Upper lobe of right lung (tissue), 1 donor: ENCODE measurements around the gene TMEM39B. TPM values are rescaled to one million over a fixed set of nuclear protein-coding genes. Genes with fewer than 3 reads are reported as not detected.
A peak's percentile ranks its signal among the peaks of the same experiment; 100 is the strongest.

Experiments
- ATAC-seq: fragments of 200-7000 bp; cut with Tn5 transposase; one replicate; pipeline ENCODE4 v1.9.1; 2020; ENCODE audit warnings: mild to moderate bottlenecking, moderate library complexity
- DNase-seq: peaks from one replicate; pipeline ENCODE4 v3.0.0-alpha.2; 2020
- H3K27ac ChIP-seq: fragments of 200-600 bp; one replicate; pipeline ENCODE4 v1.8.0; 2022
- H3K27me3 ChIP-seq: fragments of 200-600 bp; one replicate; pipeline ENCODE4 v1.8.0; 2022; ENCODE audit warnings: mild to moderate bottlenecking
- H3K36me3 ChIP-seq: fragments of 200-600 bp; one replicate; pipeline ENCODE4 v1.8.0; 2022
- H3K4me1 ChIP-seq: fragments of 200-600 bp; one replicate; pipeline ENCODE4 v1.8.0; 2022
- H3K4me3 ChIP-seq: fragments of 200-600 bp; one replicate; pipeline ENCODE4 v1.8.0; 2022; ENCODE audit warnings: mild to moderate bottlenecking
- H3K9me3 ChIP-seq: fragments of 200-600 bp; one replicate; pipeline ENCODE4 v1.8.0; 2022
- CTCF ChIP-seq: fragments of 200-600 bp; IDR thresholded peaks from one replicate; pipeline ENCODE4 v1.8.0; 2022; ENCODE audit warnings: antibody characterized with exemption
- intact Hi-C: fragments of 100-400 bp; cut with DNase I; formaldehyde crosslinking; loops from one replicate; pipeline ENCODE4 v1.11.0; 2022
- total RNA-seq: library from RNA; stranded (reverse); fragmentation: NEBNext Ultra II Directional; extraction: Animal tissue kit (Norgen Biotek cat#: 25700); gene quantifications from one replicate; pipeline ENCODE4 v1.2.1, GENCODE V29; 2021
- donor health status: DM: no; HTN: yes; CAD: no; lungs with severe emphysema.

The TMEM39B gene
- total RNA-seq, 1 donor from 2014 or later: 18.1 TPM

DNA sequence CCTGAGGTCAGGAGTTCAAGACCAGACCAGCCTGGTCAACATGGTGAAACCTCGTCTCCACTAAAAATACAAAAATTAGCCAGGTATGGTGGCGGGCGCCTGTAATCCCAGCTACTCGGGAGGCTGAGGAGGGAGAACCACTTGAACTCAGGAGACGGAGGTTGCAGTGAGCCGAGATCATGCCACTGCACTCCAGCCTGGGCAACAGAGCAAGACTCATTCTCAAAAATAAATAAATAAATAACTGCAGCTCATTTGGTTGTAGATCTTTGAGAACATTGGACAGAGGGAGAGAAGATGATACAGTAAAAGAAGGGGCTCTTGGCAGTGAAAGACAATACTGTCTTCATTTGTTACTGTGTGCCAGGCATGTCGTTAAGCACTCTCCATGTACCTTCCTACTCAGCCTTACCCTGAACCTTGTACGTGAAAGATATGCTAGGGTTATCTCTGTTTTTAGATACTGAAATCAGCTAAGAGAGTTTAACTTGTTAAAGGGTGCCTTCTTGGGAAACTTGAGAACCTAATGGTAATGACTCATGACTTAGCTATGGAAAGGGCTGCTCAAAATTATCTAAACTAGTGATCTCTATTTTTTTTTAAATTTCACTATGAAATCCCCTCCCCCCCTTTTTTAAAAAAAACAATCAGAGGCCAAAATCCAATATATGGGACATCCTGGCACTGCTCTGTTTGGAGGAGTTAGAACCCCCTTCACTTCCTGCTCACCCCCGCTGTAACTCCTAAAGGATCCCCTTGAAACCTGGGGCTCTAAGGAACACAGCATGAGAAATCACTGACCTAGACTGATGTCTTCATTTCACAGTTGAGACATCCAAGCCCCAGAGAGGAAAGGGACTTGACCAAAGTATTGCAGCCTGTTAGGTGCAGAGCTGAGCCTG, 28.3 kb downstream of the TMEM39B start:
- Histone ChIP-seq H3K4me1 (no peaks in the 10 kb centered on the region), H3K27me3 (no peaks in the 10 kb centered on the region), H3K4me3 (no peak overlapping the region), H3K9me3 (no peaks in the 10 kb centered on the region), H3K36me3 (peaks cover 49% of the 10 kb centered on the region), H3K27ac (no peak overlapping the region)
- intact Hi-C loops: no loop called here
- DNase-seq: no peak
- ATAC-seq: no peak
- TF ChIP-seq CTCF: no peak

GRCh38 chr1:32104127-32104526, 31.4 kb downstream of the TMEM39B start:
- H3K27me3 ChIP-seq: no peaks in the 10 kb centered on the region
- no peak for TF ChIP-seq CTCF
- ATAC-seq (no peak), DNase-seq (no peak)
- peaks cover 21% of the 10 kb centered on the region for H3K36me3 ChIP-seq
- no peaks in the 10 kb centered on the region for H3K9me3 ChIP-seq
- no peak overlapping the region for H3K27ac ChIP-seq
- intact Hi-C loops: no loop called here
- no peak overlapping the region for H3K4me3 ChIP-seq
- peaks cover 3% of the 10 kb centered on the region for H3K4me1 ChIP-seq

DNA sequence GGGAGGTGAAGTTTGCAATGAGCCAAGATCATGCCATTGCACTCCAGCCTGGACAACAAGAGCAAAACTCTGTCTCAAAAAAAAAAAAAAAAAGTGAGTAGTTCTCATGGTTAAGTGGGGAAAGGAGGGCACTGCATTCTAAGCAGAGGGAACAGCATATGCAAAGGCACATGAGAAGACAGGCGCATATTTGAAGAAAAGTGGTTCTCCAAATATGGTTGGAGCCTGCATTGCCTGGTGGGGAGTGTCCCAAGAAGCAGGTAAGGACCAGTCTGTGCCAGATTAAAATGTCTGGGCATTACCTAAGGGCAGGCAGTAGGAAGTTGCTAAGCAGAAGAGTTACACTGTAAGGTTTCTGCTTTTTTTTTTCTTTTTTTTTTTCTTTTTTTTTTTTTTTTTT, 32.6 kb downstream of the TMEM39B start:
- no peak for TF ChIP-seq CTCF
- H3K4me3 ChIP-seq: no peak overlapping the region
- no peak for ATAC-seq
- intact Hi-C loops: no loop called here
- no peaks in the 10 kb centered on the region for H3K9me3 ChIP-seq
- no peaks in the 10 kb centered on the region for H3K27me3 ChIP-seq
- H3K27ac ChIP-seq: no peak overlapping the region
- peaks cover 19% of the 10 kb centered on the region for H3K36me3 ChIP-seq
- H3K4me1 ChIP-seq: peaks cover 15% of the 10 kb centered on the region
- no peak for DNase-seq

DNA sequence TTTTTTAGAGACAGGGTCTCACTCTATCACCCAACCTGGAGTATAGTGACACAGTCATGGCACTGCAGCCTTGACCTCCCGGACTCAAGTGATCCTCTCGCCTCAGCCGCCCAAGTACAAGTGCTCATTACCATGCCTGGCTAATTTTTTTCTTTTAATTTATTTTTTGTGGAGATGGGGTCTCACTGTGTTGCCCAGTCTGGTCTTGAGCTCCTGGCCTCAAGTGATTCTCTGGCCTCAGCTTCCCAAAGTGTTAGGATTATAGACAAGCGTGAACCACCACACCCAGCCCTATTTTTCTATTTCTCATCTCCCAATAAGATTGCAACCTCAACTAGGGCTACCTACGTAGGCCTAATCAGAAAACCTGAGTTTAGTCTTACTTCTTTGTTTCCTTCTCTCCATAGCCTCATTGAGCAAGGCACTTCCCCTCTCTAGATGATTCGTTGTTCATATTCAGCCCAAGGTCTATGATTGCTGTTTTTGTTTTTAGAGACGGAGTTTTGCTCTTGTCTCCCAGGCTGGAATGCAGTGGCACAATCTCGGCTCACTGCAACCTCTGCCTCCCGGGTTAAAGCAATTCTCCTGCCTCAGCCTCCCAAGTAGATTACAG, 34.0 kb downstream of the TMEM39B start:
- intact Hi-C loops: no loop called here
- Histone ChIP-seq H3K4me1 (peaks cover 28% of the 10 kb centered on the region), H3K4me3 (peak overlapping the region; percentile 87), H3K27me3 (no peaks in the 10 kb centered on the region), H3K9me3 (no peaks in the 10 kb centered on the region), H3K27ac (no peak overlapping the region), H3K36me3 (peaks cover 9% of the 10 kb centered on the region)
- no peak for TF ChIP-seq CTCF
- ATAC-seq: no peak
- no peak for DNase-seq

DNA sequence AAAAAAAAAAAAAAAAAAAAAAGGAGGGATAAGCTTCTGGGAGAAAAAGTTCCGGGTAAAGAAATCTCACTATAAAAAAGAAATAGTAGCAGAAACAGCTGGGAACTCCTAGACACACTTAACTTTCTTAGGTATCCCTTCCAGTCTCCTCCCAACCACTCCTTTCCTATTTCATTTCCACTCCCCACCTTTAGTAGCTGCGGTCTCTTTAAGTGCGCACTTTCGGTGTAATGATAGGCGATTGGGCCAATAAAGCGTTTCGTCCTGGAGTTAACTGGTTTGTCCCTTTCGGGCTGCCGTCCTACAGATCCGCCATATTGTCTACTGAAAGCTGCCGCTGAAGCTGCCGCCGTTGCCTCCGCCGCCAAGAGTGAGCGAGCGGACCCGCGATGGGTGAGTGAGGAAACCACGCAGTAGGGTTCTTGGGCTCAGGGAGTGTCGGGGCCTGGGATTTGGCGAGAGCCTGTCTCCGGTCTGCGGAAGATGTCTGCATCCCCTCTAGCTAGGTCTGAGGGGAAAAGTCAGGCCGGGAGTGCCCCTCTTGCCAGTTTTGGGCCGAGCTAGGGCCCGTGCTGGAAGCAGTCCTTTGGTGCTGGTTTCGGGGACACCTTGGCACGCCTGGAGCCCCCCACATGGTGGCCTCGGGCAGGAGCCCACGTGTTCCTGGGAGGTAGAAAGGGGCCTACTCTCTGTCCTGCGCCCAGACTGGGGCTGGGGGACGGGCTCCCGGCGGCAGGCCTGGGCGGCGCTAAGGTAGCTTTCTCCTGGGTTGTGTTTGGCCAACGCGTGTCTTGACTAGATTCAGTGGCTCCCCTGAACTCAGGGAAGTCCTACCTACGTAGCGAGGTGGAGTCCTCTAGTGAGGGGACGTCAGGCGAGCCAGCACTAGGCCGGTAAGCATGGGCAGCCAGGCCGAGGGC, 35.3 kb downstream of the TMEM39B start, which contains the start of gene KPNA6:
Gene KPNA6 (plus strand): TSS at position 315 of the 920 bp plus-strand sequence. CDS start 75 bp downstream, at position 390.
- peak within 1 kb of the TSS; percentile 87 for H3K4me3 ChIP-seq
- ATAC-seq (peak; percentile 94), DNase-seq (peak; percentile 88)
- no peak for TF ChIP-seq CTCF
- H3K36me3 ChIP-seq: no peaks in the 10 kb centered on the region
- peaks cover 33% of the 10 kb centered on the region for H3K4me1 ChIP-seq
- peak within 1 kb of the TSS; percentile 92 for H3K27ac ChIP-seq
- H3K27me3 ChIP-seq: no peaks in the 10 kb centered on the region
- H3K9me3 ChIP-seq: no peaks in the 10 kb centered on the region
- intact Hi-C loops: no loop called here
